ENCODE measurements around the gene THG1L.
A peak's percentile ranks its signal among the peaks of the same experiment; 100 is the strongest.
"Not testable (repeated sequence)": the region's sequence is repeated elsewhere in the genome, so short reads cannot be mapped to it uniquely, and the experiment has no call there.

The THG1L gene

GRCh38 chr5:157731272-157732129, at the start of gene THG1L:
THG1L (plus strand) TSS chr5:157731420; CDS start chr5:157731441, 21 bp downstream.
- peak; percentile 100 for DNase-seq

GRCh38 chr5:157682257-157682656, 49.0 kb upstream of the THG1L start:
- DNase-seq, result no peak

- DNase-seq, result not testable (repeated sequence)
These were observed 44.7 kb upstream of the THG1L start for GRCh38 chr5:157686276-157687197.

- DNase-seq, result no peak
These were observed 44.0 kb upstream of the THG1L start for GRCh38 chr5:157687198-157687554.

- DNase-seq, result peak; percentile 75
These were observed 41.1 kb upstream of the THG1L start for GRCh38 chr5:157689942-157690689.

GRCh38 chr5:157690690-157691433, 40.4 kb upstream of the THG1L start:
- no peak for DNase-seq

GRCh38 chr5:157693816-157694215, 37.4 kb upstream of the THG1L start:
- not testable (repeated sequence) for DNase-seq

GRCh38 chr5:157696154-157696553, 35.1 kb upstream of the THG1L start:
- not testable (repeated sequence) for DNase-seq

- DNase-seq, result not testable (repeated sequence)
These were observed 32.5 kb upstream of the THG1L start for GRCh38 chr5:157698674-157699073.

- DNase-seq, result no peak
These were observed 27.5 kb upstream of the THG1L start for GRCh38 chr5:157703736-157704135.

GRCh38 chr5:157708866-157709265, 22.4 kb upstream of the THG1L start:
- no peak for DNase-seq

- no peak for DNase-seq
These were observed 21.9 kb upstream of the THG1L start for GRCh38 chr5:157709346-157709745.

GRCh38 chr5:157710431-157710830, 20.8 kb upstream of the THG1L start:
- no peak for DNase-seq

- no peak for DNase-seq
These were observed 20.3 kb upstream of the THG1L start for GRCh38 chr5:157710882-157711281.

- no peak for DNase-seq
These were observed 17.2 kb upstream of the THG1L start for GRCh38 chr5:157713830-157714595.

GRCh38 chr5:157714596-157714864, 16.7 kb upstream of the THG1L start:
- no peak for DNase-seq

- no peak for DNase-seq
These were observed 12.7 kb upstream of the THG1L start for GRCh38 chr5:157718519-157718918.

GRCh38 chr5:157719245-157719644, 12.0 kb upstream of the THG1L start:
- DNase-seq, result no peak

- no peak for DNase-seq
These were observed 10.1 kb upstream of the THG1L start for GRCh38 chr5:157721159-157721558.

- not testable (repeated sequence) for DNase-seq
These were observed 8.3 kb upstream of the THG1L start for GRCh38 chr5:157722895-157723294.

- DNase-seq, result not testable (repeated sequence)
These were observed 4.6 kb upstream of the THG1L start for GRCh38 chr5:157726607-157727006.

GRCh38 chr5:157727858-157728257, 3.4 kb upstream of the THG1L start:
- DNase-seq, result not testable (repeated sequence)

All from activated effector memory CD4-positive, alpha-beta T cell treated with anti-CD3 and anti-CD28 coated beads, Interleukin-2, amount 50 U/mL, for 16 hours (primary cell).